PFSK-1 (cell line): ENCODE measurements around the gene CELF5.

ENCODE experiments used
- FOXP2 ChIP-seq: optimal IDR thresholded peaks from 2 replicates; pipeline ENCODE3; 2011; ENCODE audit warnings: borderline replicate concordance, control low read depth, inconsistent platforms; ENCODE audit not compliant: insufficient read depth; ENCODE audit errors: extremely low read length, extremely low read depth
- POLR2AphosphoS5 ChIP-seq: IDR thresholded peaks from 2 replicates; pipeline ENCODE4 v1.6.1; 2012; ENCODE audit warnings: low read depth, mild to moderate bottlenecking, control low read depth, low read length, moderate library complexity
- REST ChIP-seq, 2 experiments: IDR thresholded peaks; 2 replicates each; pipeline versions ENCODE4 v1.6.1 to v1.8.0; 2011 to 2012; ENCODE audit warnings: low read depth in 2 of 2, low read length in 2 of 2, control low read depth in 1 of 2, inconsistent platforms in 1 of 2, mild to moderate bottlenecking in 1 of 2, moderate library complexity in 1 of 2; ENCODE audit not compliant: insufficient read depth in 1 of 2
- SIN3A ChIP-seq: IDR thresholded peaks from 2 replicates; pipeline ENCODE4 v1.6.1; 2012; ENCODE audit warnings: mild to moderate bottlenecking, low read length, moderate library complexity, borderline replicate concordance; ENCODE audit not compliant: insufficient read depth
- TAF1 ChIP-seq: IDR thresholded peaks from 2 replicates; pipeline ENCODE4 v1.6.1; 2012; ENCODE audit warnings: low read length, control low read depth, borderline replicate concordance; ENCODE audit not compliant: insufficient read depth

CELF5 gene

GRCh38 chr19:3323026-3323425 is 98.6 kb downstream of the CELF5 start:
- TF ChIP-seq POLR2AphosphoS5 (no peak), SIN3A (no peak), FOXP2 (no peak), TAF1 (no peak), REST (IDR thresholded peaks at IDR 0.05; ENCODE audit: insufficient read depth in 1 of 2, low read depth in 2 of 2, low read length in 2 of 2) (no peak)

- no peak for TF ChIP-seq REST (IDR thresholded peaks at IDR 0.05; ENCODE audit: insufficient read depth in 1 of 2, low read depth in 2 of 2, low read length in 2 of 2)
- TF ChIP-seq SIN3A: no peak
- no peak for TF ChIP-seq FOXP2
Measured at GRCh38 chr19:3323658-3324057, 99.2 kb downstream of the CELF5 start.

GRCh38 chr19:3324405-3324856 is 100.0 kb downstream of the CELF5 start:
- TF ChIP-seq FOXP2 (no peak), SIN3A (no peak), POLR2AphosphoS5 (no peak), REST (IDR thresholded peaks at IDR 0.05; ENCODE audit: insufficient read depth in 1 of 2, low read depth in 2 of 2, low read length in 2 of 2) (no peak), TAF1 (no peak)

GRCh38 chr19:3325451-3325850 is 101.0 kb downstream of the CELF5 start:
- TF ChIP-seq FOXP2 (no peak), SIN3A (no peak), TAF1 (no peak), POLR2AphosphoS5 (no peak), REST (IDR thresholded peaks at IDR 0.05; ENCODE audit: insufficient read depth in 1 of 2, low read depth in 2 of 2, low read length in 2 of 2) (no peak)

GRCh38 chr19:3328743-3329142 is 104.3 kb downstream of the CELF5 start:
- TF ChIP-seq TAF1 (no peak), SIN3A (no peak), FOXP2 (no peak), REST (IDR thresholded peaks at IDR 0.05; ENCODE audit: insufficient read depth in 1 of 2, low read depth in 2 of 2, low read length in 2 of 2) (no peak), POLR2AphosphoS5 (no peak)
